GM18867 (cell line): Measurements from ENCODE around the gene LRP5.
"Not testable (repeated sequence)": the region's sequence is repeated elsewhere in the genome, so short reads cannot be mapped to it uniquely, and the experiment has no call there.

Experiments used
- ATAC-seq: cut with Tn5 transposase; IDR thresholded peaks from one replicate; pipeline ENCODE4 v1.9.1; 2021; ENCODE audit warnings: mild to moderate bottlenecking, moderate library complexity; ENCODE audit not compliant: unreplicated experiment

The LRP5 gene

DNA sequence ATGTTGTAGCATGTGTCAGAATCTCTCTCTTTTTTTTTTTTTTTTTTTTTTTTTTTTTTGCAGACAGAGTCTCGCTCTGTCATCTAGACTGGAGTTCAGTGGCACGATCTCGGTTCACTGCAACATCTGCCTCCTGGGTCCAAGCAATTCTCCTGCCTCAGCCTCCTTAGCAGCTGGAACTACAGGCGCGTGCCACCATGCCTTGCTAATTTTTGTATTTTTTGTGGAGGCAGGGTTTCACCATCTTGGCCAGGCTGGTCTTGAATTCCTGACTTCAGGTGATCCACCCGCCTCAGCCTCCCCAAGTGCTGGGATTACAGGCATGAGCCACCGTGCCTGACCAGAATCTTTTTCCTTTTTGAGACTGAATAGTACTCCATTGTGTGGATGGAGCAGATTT is 32.4 kb downstream of the LRP5 start:
- ATAC-seq, result not testable (repeated sequence)

DNA sequence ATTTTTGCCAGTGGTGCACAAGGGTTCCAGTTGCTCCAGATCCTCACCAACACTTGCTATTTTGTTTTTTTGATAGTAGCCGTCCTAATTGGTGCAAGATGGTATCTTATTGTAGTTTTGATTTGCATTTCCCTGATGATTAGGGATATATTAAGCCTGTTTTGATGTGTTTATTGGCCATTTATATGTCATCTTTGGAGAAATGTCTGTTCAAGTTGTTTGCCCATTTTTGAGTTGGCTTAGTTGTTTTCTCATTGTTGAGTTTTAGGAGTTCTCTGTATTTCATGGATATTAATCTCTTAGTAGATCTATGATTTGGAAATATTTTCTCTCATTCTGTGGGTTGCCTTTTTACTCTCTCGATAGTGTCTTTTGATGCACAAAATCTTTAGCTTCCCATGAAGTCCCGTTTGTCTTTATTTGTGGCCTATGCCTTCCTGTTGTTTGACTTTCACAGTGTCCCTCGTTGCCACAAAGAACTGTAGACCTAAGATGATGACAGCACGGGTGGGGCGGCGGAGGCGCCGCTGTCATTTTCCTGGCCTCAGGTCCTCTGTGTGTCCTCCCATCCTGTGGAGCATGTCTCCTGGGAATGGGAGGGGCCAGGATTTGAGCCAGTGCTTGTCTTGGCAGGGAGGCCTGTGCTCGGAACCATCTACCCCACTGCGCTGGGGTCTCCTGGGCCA is 33.5 kb downstream of the LRP5 start:
- ATAC-seq, result no peak

DNA sequence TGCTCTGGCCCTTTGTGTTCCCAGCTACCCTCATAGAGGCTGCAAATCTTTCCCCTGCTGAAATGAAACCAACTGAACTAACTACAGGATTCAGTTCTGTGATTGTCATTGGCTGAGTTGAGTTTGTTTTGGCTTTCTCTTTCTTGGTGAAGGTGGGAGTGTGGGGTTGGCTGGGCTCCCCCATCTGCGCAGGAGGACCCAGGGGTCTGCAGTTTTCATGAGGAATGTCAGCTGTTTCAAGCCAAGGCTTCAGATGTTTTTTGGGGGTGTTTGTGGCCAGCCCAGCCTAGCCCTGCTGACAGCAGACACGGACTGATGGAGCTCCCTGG is 34.0 kb downstream of the LRP5 start:
- ATAC-seq, result no peak

GRCh38 chr11:68347345-68347744 is 35.0 kb downstream of the LRP5 start:
- ATAC-seq, result no peak

- no peak for ATAC-seq
Measured at GRCh38 chr11:68347841-68348240, 35.5 kb downstream of the LRP5 start.

- no peak for ATAC-seq
Measured at GRCh38 chr11:68349461-68350249, 37.3 kb downstream of the LRP5 start.

DNA sequence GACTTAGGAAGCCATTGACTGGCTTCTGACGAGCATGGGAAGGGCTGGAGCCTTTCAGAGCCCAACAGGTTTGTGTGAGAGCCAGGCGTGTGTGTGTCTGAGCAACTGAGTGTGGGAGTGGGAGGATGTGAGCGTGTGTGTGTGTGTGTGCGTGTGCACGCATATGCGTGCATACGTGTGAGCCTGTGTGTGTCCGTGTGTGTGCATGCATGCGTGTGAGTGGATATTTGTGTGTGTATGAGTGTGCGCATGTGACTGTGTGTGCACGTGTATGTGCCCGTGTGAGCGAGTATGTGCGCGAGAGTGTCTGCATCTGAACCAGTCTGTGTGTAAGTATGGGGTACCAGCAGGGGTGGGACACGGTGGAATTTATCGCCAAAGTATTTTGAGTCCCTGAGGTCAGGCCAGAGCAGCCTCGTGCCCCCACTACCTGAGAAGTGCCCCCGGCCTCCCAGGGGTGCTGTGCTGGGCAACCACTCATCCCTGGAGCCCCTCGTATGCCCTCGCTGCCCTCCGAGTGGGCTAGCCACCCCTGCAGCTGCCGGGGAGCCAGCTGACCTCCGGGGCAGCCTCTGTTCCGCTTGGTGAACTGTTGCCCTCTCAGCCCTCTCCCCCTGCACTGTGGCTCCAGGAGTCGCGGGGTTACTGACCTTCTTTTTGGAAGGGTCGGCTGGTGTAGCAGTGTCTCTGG is 38.5 kb downstream of the LRP5 start:
- ATAC-seq, result no peak

DNA sequence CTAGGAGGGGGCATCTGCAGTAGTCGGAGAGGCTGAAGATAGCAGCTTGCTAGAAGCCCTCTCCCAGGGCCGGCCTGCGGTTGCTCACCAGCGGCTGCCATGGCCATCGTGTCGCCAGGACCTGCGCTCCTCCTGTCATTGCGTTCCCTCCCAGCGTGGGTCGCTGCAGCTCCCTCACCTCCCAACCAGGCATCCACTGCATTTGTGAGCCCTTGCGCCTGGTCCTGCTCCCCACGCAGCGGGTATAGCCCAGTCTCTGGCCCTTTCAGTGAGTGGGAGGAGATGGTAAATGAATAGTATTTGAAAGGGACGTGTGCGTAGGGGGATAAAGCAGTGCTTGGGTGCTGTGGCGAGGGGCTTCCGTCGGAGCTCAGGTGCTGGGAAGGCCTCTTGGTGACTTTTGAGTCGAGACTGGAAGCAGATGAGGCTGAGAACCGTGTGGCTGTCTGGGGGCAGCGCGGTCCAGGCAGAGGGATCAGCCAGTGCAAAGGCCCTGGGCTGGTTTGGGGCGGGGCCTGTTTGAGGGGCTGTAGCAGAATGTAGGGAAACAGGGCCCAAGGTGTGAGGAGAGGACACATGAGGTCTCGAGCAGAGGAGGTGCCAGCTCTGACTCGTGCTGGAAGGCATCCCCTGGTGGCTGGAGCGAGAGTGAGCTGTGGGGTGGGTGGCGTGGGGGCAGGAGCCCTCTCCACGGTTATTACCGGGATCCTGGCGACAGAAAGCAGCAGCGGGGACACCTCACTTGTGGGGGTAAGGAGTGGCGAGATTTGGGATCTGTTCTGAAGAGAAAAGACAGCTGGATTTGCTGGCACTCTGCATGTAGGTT is 39.3 kb downstream of the LRP5 start:
- no peak for ATAC-seq

DNA sequence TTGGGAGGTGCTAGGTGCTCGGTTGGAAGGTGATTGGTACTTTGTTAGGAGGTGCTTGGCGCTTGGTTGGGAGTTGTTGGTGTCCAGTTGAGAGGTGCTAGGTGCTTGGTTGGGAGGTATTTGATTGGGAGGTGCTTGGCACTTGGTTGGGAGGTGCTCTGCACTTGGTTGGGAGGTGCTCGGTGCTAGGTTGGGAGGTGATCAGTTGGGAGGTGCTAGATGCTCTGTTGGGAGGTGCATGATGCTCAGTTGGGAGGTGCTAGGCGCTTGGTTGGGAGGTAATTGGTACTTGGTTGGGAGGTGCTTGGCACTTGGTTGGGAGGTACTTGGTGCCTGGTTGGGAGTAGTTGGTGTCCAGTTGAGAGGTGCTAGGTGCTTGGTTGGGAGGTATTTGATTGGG is 40.2 kb downstream of the LRP5 start:
- no peak for ATAC-seq

DNA sequence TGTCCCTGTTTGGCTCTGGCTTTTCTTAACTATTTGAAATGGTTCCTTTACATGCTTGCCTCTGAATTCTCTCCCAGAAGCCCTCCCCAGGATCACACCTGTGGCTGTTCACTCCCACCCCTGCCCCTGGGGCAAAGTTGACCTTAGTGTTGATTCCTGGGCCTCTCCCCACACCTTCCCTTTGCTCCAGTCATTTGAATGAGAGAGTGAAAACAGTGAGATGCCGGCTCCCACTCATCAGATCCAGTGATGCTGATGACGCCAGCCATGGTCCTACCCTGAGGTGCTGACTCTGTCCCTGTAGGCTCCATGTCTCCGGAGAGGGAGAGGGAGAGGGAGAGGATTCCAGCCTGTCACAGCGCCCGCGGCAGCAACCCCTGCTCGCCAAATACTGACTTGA is 40.7 kb downstream of the LRP5 start:
- ATAC-seq, result no peak

DNA sequence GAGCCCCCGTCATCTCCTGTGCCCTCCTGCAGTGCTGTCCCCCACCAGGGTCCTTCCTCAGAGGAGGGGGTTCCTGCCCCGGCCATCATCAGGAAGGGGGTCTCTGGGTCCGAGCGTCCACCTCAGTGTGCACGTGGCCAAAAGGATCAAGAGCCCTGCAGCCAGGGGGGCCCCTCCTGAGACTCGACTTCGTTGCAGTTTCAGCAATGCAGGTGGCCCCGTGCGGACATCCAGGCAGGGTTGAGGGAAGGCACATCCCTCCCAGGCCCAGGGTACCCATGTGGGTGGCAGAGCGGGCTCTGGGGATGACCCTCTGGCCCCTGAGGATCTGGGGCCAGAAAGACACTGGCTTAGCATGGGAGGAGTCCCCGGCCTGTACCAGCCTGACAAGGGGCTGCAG is 41.3 kb downstream of the LRP5 start:
- no peak for ATAC-seq

DNA sequence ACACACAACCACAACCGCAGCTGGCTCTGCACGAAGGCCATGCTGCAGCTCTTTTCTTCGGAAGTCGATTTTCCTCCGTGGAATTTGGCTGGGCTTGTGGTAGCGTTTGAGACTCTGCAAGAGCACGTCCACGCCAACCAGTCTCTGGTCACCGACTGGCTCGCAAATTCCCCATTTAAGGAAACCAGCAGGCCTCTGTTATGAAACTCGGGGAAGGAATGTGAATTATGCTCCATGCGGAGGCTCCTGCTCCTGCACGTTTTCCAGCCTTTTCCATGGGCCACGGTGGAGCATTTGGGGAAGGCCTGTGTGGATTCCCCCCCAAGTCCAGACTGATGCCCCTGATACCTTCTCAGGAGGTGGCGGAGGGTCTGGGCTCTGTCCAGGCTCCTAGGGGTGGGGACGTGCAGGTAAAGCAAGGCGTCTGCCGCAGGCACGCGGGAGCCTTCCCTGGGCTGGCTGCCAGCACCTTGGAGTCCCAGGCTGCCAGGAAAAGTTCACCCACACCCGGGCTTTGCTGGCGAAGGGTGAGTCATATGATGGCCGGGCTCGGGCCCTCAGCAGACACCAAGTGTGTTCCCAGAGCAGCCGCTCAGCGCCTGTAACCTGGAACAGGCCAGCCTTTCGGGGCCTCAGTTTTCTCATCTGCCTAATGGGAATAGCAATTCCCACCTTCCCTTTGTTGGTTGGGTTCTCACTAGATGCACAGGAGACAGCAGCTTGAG is 41.9 kb downstream of the LRP5 start:
- ATAC-seq, result no peak

- no peak for ATAC-seq
Measured at GRCh38 chr11:68355471-68355870, 43.1 kb downstream of the LRP5 start.

GRCh38 chr11:68357568-68357967 is 45.2 kb downstream of the LRP5 start:
- no peak for ATAC-seq

GRCh38 chr11:68358416-68358815 is 46.0 kb downstream of the LRP5 start:
- ATAC-seq, result no peak

DNA sequence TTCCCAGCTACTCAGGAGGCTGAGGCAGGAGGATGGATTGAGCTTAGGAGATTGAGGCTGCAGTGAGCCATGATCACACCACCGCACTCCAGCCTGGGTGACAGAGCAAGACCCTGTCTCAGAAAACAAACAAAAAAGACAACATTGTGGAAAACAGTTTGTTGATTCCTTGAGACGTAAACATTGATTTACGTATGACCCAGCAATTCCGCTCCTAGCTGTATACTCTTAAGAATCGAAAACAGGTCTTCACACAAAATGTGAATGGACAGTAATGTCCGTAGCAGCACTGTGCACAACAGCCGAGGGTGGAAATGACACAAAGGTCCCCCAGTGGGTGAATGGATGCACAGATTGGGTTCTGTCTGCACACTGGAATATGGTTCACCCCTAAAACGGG is 49.3 kb downstream of the LRP5 start:
- no peak for ATAC-seq

DNA sequence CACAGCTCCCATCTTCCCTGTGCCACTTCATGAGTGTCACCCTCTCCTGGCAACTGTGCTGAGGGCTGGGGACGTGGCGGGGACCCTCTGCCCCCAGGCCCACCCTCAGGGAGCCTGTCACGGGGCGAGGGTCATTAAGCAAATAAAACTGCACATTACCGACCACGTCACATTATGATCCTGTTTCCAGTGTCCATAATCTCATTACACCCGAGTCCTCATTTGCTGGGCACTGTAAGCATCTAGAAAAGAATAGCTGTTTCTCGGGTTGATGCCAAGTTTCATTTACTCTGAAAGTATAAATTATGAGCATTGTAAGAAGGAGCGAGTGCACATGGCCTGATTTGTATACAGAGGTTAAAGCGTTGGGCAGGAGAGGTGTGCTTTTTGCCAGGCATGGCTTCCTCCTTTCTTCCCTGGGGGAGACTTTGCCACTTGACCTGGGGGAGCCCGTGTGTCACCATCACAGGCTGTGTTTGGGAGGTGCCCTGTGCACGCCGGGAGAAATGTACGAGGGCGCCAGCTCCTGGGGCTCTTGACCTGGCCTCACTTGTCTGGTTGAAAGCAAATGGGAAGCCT is 50.5 kb downstream of the LRP5 start:
- no peak for ATAC-seq

- ATAC-seq, result no peak
Measured at GRCh38 chr11:68363776-68364175, 51.4 kb downstream of the LRP5 start.

- ATAC-seq, result no peak
Measured at GRCh38 chr11:68364581-68364980, 52.2 kb downstream of the LRP5 start.

DNA sequence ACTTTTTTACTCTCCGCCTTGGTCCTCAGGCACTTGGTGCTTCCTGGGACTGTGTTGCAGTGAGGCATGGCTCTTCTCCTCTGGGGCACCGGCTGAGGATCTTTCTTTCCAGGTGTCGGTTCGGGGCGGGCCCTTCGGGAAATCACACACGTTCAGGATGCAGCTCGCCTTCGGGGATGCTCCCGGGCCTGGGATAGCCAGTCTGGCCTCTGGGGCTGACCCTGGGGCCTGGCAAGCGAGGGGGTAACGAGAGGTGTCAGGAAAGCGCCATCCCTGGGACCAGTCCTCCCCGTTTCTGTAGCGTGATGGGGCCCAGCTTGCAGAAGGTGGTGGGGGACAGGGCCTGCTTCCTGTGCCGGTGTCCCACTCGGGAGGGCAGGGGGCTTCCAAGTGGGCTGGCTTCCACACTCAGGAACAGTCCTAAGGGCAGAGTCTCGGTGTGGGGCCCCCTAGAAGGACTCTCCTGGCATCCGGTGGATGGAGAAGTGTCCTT is 53.6 kb downstream of the LRP5 start:
- ATAC-seq, result no peak
